Measurements from ENCODE around the gene KDSR.

Gene KDSR

GRCh38 chr18:63394954-63395353 lies 27.9 kb upstream of the KDSR start:
- H3K36me3 ChIP-seq (ENCODE audit: control insufficient read depth, insufficient read depth, low read length): peaks cover 83% of the 10 kb centered on the region
- no peak overlapping the region for H3K27ac ChIP-seq (ENCODE audit: low read depth, low read length)
- no peak overlapping the region for H3K9ac ChIP-seq (ENCODE audit: low read depth, low read length)
- no peaks in the 10 kb centered on the region for H3K4me1 ChIP-seq (ENCODE audit: control insufficient read depth, insufficient read depth, low read length)
- H3K27me3 ChIP-seq (ENCODE audit: control insufficient read depth, insufficient read depth, low read length): no peaks in the 10 kb centered on the region
- no peak overlapping the region for H3K4me3 ChIP-seq (ENCODE audit: low read depth, low read length)
- no peaks in the 10 kb centered on the region for H3K9me3 ChIP-seq (ENCODE audit: control insufficient read depth, insufficient read depth, low read length)

- Histone ChIP-seq H3K27ac (ENCODE audit: low read depth, low read length) (no peak overlapping the region), H3K4me3 (ENCODE audit: low read depth, low read length) (no peak overlapping the region)
Observed at GRCh38 chr18:63387861-63388260, 20.9 kb upstream of the KDSR start.

DNA sequence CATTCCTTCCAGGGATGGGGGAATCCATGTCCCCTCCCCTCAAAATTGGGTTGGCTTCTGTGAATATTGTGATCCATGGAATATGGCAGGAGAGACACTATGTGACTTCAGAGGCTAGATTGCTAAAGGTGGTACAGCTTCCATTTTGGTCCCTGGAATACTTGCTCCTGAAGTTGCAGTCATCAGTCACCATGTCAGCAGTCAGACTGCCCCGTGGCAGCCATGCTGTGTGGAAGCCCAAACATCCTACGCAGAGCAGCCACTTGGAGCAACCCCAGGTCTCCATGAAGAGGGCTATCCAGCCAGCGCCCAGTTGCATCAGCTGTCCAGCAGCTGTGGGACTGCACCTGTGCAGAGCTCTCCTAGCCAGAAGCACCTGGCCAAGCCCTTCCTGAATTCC lies 15.8 kb upstream of the KDSR start:
- H3K27me3 ChIP-seq (ENCODE audit: control insufficient read depth, insufficient read depth, low read length): no peaks in the 10 kb centered on the region
- H3K9ac ChIP-seq (ENCODE audit: low read depth, low read length): no peak overlapping the region
- no peak overlapping the region for H3K4me3 ChIP-seq (ENCODE audit: low read depth, low read length)
- no peaks in the 10 kb centered on the region for H3K36me3 ChIP-seq (ENCODE audit: control insufficient read depth, insufficient read depth, low read length)
- H3K27ac ChIP-seq (ENCODE audit: low read depth, low read length): no peak overlapping the region
- H3K4me1 ChIP-seq (ENCODE audit: control insufficient read depth, insufficient read depth, low read length): no peaks in the 10 kb centered on the region
- H3K9me3 ChIP-seq (ENCODE audit: control insufficient read depth, insufficient read depth, low read length): no peaks in the 10 kb centered on the region

More at GRCh38 chr18:63387861-63388260, 20.9 kb upstream of the KDSR start:
- Histone ChIP-seq H3K4me1 (ENCODE audit: control insufficient read depth, insufficient read depth, low read length) (no peaks in the 10 kb centered on the region), H3K27me3 (ENCODE audit: control insufficient read depth, insufficient read depth, low read length) (no peaks in the 10 kb centered on the region), H3K36me3 (ENCODE audit: control insufficient read depth, insufficient read depth, low read length) (peaks cover 39% of the 10 kb centered on the region), H3K9ac (ENCODE audit: low read depth, low read length) (no peak overlapping the region), H3K9me3 (ENCODE audit: control insufficient read depth, insufficient read depth, low read length) (no peaks in the 10 kb centered on the region)

GRCh38 chr18:63379639-63379962 lies 12.6 kb upstream of the KDSR start:
- H3K27ac ChIP-seq (ENCODE audit: low read depth, low read length): no peak overlapping the region
- H3K4me3 ChIP-seq (ENCODE audit: low read depth, low read length): no peak overlapping the region
- H3K9me3 ChIP-seq (ENCODE audit: control insufficient read depth, insufficient read depth, low read length): no peaks in the 10 kb centered on the region
- H3K9ac ChIP-seq (ENCODE audit: low read depth, low read length): no peak overlapping the region
- H3K36me3 ChIP-seq (ENCODE audit: control insufficient read depth, insufficient read depth, low read length): no peaks in the 10 kb centered on the region
- H3K27me3 ChIP-seq (ENCODE audit: control insufficient read depth, insufficient read depth, low read length): no peaks in the 10 kb centered on the region
- H3K4me1 ChIP-seq (ENCODE audit: control insufficient read depth, insufficient read depth, low read length): no peaks in the 10 kb centered on the region

GRCh38 chr18:63378919-63379638 lies 12.1 kb upstream of the KDSR start:
- Histone ChIP-seq H3K27me3 (ENCODE audit: control insufficient read depth, insufficient read depth, low read length) (no peaks in the 10 kb centered on the region), H3K9ac (ENCODE audit: low read depth, low read length) (no peak overlapping the region), H3K4me1 (ENCODE audit: control insufficient read depth, insufficient read depth, low read length) (no peaks in the 10 kb centered on the region), H3K4me3 (ENCODE audit: low read depth, low read length) (no peak overlapping the region), H3K9me3 (ENCODE audit: control insufficient read depth, insufficient read depth, low read length) (no peaks in the 10 kb centered on the region), H3K36me3 (ENCODE audit: control insufficient read depth, insufficient read depth, low read length) (no peaks in the 10 kb centered on the region), H3K27ac (ENCODE audit: low read depth, low read length) (no peak overlapping the region)

- H3K9ac ChIP-seq (ENCODE audit: low read depth, low read length): no peak overlapping the region
- no peaks in the 10 kb centered on the region for H3K4me1 ChIP-seq (ENCODE audit: control insufficient read depth, insufficient read depth, low read length)
- H3K36me3 ChIP-seq (ENCODE audit: control insufficient read depth, insufficient read depth, low read length): no peaks in the 10 kb centered on the region
- H3K27ac ChIP-seq (ENCODE audit: low read depth, low read length): no peak overlapping the region
- no peaks in the 10 kb centered on the region for H3K9me3 ChIP-seq (ENCODE audit: control insufficient read depth, insufficient read depth, low read length)
- H3K4me3 ChIP-seq (ENCODE audit: low read depth, low read length): no peak overlapping the region
- H3K27me3 ChIP-seq (ENCODE audit: control insufficient read depth, insufficient read depth, low read length): no peaks in the 10 kb centered on the region
Observed at GRCh38 chr18:63377275-63377980, 10.4 kb upstream of the KDSR start.

DNA sequence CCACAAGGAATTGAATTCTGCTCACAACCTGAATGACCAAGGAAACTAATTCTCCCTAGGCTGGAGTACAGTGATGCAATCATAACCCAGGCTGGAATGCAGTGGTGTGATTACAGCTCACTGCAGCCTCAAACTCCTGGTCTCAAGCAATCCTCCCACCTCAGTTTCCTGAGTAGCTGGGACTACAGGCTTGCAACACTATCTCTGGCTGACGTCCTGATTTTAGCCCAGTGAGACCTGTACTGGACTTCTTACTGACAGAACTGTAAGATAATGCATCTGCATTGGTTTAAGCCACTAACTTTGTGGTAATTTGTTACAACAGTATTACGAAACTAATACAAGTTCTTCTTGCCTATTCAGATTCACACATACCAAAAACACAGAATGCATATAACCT lies 9.5 kb upstream of the KDSR start:
- Histone ChIP-seq H3K27me3 (ENCODE audit: control insufficient read depth, insufficient read depth, low read length) (no peaks in the 10 kb centered on the region), H3K36me3 (ENCODE audit: control insufficient read depth, insufficient read depth, low read length) (no peaks in the 10 kb centered on the region), H3K9me3 (ENCODE audit: control insufficient read depth, insufficient read depth, low read length) (no peaks in the 10 kb centered on the region), H3K4me3 (ENCODE audit: low read depth, low read length) (no peak overlapping the region), H3K27ac (ENCODE audit: low read depth, low read length) (no peak overlapping the region), H3K9ac (ENCODE audit: low read depth, low read length) (no peak overlapping the region), H3K4me1 (ENCODE audit: control insufficient read depth, insufficient read depth, low read length) (no peaks in the 10 kb centered on the region)

DNA sequence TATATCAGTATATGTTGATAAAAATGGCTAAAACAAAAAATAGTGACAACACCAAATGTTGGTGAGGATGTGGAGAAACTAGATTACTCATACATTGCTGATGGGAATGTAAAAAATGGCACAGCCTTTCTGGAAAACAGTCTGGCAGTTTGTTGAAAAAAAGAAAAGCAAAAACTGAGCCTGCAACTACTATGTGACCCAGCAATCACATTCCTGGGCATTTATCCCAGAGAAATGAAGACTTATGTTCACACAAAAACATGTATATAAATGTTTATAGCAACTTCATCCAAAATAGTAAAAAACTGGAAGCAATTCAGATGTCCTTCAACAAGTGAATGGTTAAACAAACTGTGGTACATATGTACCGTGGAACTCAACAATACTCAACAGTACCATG lies 7.5 kb upstream of the KDSR start:
- H3K27ac ChIP-seq (ENCODE audit: low read depth, low read length): no peak overlapping the region
- H3K36me3 ChIP-seq (ENCODE audit: control insufficient read depth, insufficient read depth, low read length): no peaks in the 10 kb centered on the region
- H3K27me3 ChIP-seq (ENCODE audit: control insufficient read depth, insufficient read depth, low read length): no peaks in the 10 kb centered on the region
- no peak overlapping the region for H3K9ac ChIP-seq (ENCODE audit: low read depth, low read length)
- H3K4me3 ChIP-seq (ENCODE audit: low read depth, low read length): no peak overlapping the region
- H3K9me3 ChIP-seq (ENCODE audit: control insufficient read depth, insufficient read depth, low read length): 0 out of 2 replicates have a peak, but pooled peaks cover under 1% of the 10 kb centered on the region
- no peaks in the 10 kb centered on the region for H3K4me1 ChIP-seq (ENCODE audit: control insufficient read depth, insufficient read depth, low read length)

DNA sequence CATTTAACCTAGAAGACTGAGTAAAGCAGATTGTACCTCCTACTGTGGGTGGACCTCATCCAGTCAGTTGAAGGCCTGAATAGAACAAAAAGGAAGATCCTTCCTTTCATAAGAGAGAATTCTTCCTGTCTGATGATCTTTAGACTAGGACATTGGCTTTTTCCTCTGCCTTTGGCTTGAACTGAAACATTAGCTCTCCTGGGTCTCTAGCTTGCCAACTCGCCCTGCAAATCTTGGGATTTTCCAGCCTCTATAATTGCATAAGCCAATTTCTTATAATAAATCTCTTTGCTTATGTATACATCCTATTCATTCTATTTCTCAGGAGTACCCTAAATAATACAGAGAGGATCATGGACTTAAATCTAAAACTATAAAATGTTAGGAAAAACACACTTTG lies 6.2 kb upstream of the KDSR start:
- 0 out of 2 replicates have a peak, but pooled peaks cover 4% of the 10 kb centered on the region for H3K9me3 ChIP-seq (ENCODE audit: control insufficient read depth, insufficient read depth, low read length)
- no peaks in the 10 kb centered on the region for H3K27me3 ChIP-seq (ENCODE audit: control insufficient read depth, insufficient read depth, low read length)
- no peaks in the 10 kb centered on the region for H3K4me1 ChIP-seq (ENCODE audit: control insufficient read depth, insufficient read depth, low read length)
- no peaks in the 10 kb centered on the region for H3K36me3 ChIP-seq (ENCODE audit: control insufficient read depth, insufficient read depth, low read length)
- no peak overlapping the region for H3K4me3 ChIP-seq (ENCODE audit: low read depth, low read length)
- H3K27ac ChIP-seq (ENCODE audit: low read depth, low read length): no peak overlapping the region
- no peak overlapping the region for H3K9ac ChIP-seq (ENCODE audit: low read depth, low read length)

GRCh38 chr18:63368611-63369010 lies 1.6 kb upstream of the KDSR start:
- Histone ChIP-seq H3K4me1 (ENCODE audit: control insufficient read depth, insufficient read depth, low read length) (peaks cover 5% of the 10 kb centered on the region; the same call in 1 of the 2 replicates), H3K9me3 (ENCODE audit: control insufficient read depth, insufficient read depth, low read length) (0 out of 2 replicates have a peak, but pooled peaks cover 4% of the 10 kb centered on the region), H3K36me3 (ENCODE audit: control insufficient read depth, insufficient read depth, low read length) (no peaks in the 10 kb centered on the region), H3K27ac (ENCODE audit: low read depth, low read length) (no peak overlapping the region), H3K9ac (ENCODE audit: low read depth, low read length) (no peak overlapping the region), H3K4me3 (ENCODE audit: low read depth, low read length) (peak overlapping the region; percentile 68; the same call in 1 of the 2 replicates), H3K27me3 (ENCODE audit: control insufficient read depth, insufficient read depth, low read length) (no peaks in the 10 kb centered on the region)
